Measurements from ENCODE around the gene TMEFF2. TPM values are rescaled to one million over a fixed set of nuclear protein-coding genes. Genes with fewer than 3 reads are reported as not detected.
A peak's percentile ranks its signal among the peaks of the same experiment; 100 is the strongest.

Gene TMEFF2
- total and polyA plus RNA-seq, 2 of the 4 experiments (the other 2 are of a cell fraction) = 1.3 to 3.0 TPM

DNA sequence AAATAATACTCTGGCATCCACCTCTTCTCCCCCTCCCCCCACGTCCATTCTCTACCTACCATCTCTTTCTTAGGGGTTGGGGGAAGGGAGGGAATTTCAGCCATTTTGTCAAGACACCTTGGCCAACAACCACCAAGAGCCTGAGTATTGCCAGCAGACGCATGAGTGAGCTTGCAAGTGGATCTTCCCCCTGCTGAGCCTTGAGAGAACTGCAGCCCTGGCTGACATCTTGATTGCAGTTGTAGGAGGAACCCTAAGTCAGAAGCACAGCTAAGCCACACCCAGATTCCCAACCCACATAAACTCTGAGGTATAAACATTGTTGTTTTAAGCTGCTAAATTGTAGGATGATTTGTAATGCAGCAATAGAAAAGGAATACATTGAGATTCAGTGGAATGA, 165.6 kb downstream of the TMEFF2 start:
- Histone ChIP-seq H3K56ac (ENCODE audit: extremely low read depth, insufficient read depth, low read length) (no peak overlapping the region), H3K4me1 (ENCODE audit: control insufficient read depth, insufficient read depth, low read length) (peaks cover 3% of the 10 kb centered on the region), H3K36me3 (ENCODE audit: control insufficient read depth, insufficient read depth, low read length) (no peaks in the 10 kb centered on the region), H3K27ac (ENCODE audit: insufficient read depth, low read length) (no peak overlapping the region), H2BK20ac (ENCODE audit: low read depth, low read length) (no peak overlapping the region), H2AK9ac (replicated peaks; ENCODE audit: low read depth, low read length, poor library complexity) (no peak overlapping the region), H2AFZ (replicated peaks; ENCODE audit: low read length, poor library complexity) (peak overlapping the region; percentile 18), H2BK120ac (ENCODE audit: low read depth, low read length) (no peak overlapping the region), H3K18ac (ENCODE audit: low read depth, low read length) (peak overlapping the region; percentile 62; the same call in 1 of the 2 replicates), H3K4ac (ENCODE audit: low read depth, low read length) (no peak overlapping the region), H3K9me1 (ENCODE audit: insufficient read depth, low read length) (peaks cover 4% of the 10 kb centered on the region; the same call in 1 of the 2 replicates), H2BK5ac (ENCODE audit: low read depth, low read length, poor library complexity, severe bottlenecking) (no peak overlapping the region), H2BK15ac (ENCODE audit: low read depth, low read length) (no peak overlapping the region), H3K27me3 (ENCODE audit: control insufficient read depth, insufficient read depth, low read length) (no peaks in the 10 kb centered on the region), H3K4me3 (ENCODE audit: insufficient read depth, low read depth, low read length) (no peak overlapping the region), H3K79me1 (ENCODE audit: low read depth in 1 of 2, low read length in 2 of 2) (no peaks in the 10 kb centered on the region), H3K14ac (replicated peaks; ENCODE audit: low read depth, low read length) (no peak overlapping the region), H4K20me1 (ENCODE audit: insufficient read depth, low read length) (no peaks in the 10 kb centered on the region), H4K8ac (ENCODE audit: low read depth in 2 of 2, low read length in 2 of 2) (no peak overlapping the region), H2AK5ac (ENCODE audit: low read depth, low read length) (no peak overlapping the region), H3K9me3 (ENCODE audit: control insufficient read depth, insufficient read depth, low read length) (no peaks in the 10 kb centered on the region), H3K4me2 (ENCODE audit: low read depth, low read length) (no peak overlapping the region), H3K23ac (ENCODE audit: low read depth, low read length) (no peak overlapping the region), H4K91ac (ENCODE audit: insufficient read depth, low read depth, low read length) (0 out of 2 replicates have a peak overlapping the region, but pooled peaks have one; percentile 9), H4K5ac (ENCODE audit: low read depth, low read length) (no peak overlapping the region), H3K9ac (ENCODE audit: low read depth, low read length) (no peak overlapping the region)
- POLR2A ChIA-PET (ENCODE audit: unreplicated experiment) = no interaction called here
- TF ChIP-seq, protein P1, sequence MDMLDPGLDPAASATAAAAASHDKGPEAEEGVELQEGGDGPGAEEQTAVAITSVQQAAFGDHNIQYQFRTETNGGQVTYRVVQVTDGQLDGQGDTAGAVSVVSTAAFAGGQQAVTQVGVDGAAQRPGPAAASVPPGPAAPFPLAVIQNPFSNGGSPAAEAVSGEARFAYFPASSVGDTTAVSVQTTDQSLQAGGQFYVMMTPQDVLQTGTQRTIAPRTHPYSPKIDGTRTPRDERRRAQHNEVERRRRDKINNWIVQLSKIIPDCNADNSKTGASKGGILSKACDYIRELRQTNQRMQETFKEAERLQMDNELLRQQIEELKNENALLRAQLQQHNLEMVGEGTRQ (IDR thresholded peaks at IDR 0.05; ENCODE audit: low read depth, low read length) = no peak
- TF ChIP-seq, protein P2, sequence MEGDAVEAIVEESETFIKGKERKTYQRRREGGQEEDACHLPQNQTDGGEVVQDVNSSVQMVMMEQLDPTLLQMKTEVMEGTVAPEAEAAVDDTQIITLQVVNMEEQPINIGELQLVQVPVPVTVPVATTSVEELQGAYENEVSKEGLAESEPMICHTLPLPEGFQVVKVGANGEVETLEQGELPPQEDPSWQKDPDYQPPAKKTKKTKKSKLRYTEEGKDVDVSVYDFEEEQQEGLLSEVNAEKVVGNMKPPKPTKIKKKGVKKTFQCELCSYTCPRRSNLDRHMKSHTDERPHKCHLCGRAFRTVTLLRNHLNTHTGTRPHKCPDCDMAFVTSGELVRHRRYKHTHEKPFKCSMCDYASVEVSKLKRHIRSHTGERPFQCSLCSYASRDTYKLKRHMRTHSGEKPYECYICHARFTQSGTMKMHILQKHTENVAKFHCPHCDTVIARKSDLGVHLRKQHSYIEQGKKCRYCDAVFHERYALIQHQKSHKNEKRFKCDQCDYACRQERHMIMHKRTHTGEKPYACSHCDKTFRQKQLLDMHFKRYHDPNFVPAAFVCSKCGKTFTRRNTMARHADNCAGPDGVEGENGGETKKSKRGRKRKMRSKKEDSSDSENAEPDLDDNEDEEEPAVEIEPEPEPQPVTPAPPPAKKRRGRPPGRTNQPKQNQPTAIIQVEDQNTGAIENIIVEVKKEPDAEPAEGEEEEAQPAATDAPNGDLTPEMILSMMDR (conservative IDR thresholded peaks at IDR 0.05; ENCODE audit: low read depth, low read length) = peak; percentile 24; the same call in 1 of the 2 replicates
- dilution Hi-C loops (cut with HindIII; ENCODE audit: low sequenced_read_pairs, unreplicated experiment) = no loop called here
- CTCF ChIA-PET = interaction anchor here (1.2 to 1.3 kb wide), 2 partner anchors 11 to 30 kb away, joined by 3 read pairs; no protein-coding TSS in a partner anchor
- no TSS peak for BruUV-seq (replicated peaks)
- WGBS, 2 experiments (ENCODE audit: extremely low coverage in 2 of 2, insufficient read length in 1 of 2) = no CpG with 5 or more reads among the region's 2 CpGs
- in situ Hi-C loops (cut with MboI; ENCODE audit: low sequenced_read_pairs) = no loop called here
- peak; percentile 60; the same call in 1 of the 2 replicates for ATAC-seq (ENCODE audit: low read depth)
- DNase-seq = peak; percentile 58
- intact Hi-C loops (cut with micrococcal nuclease) = no loop called here

All from IMR-90 (cell line).